Forelimb muscle (tissue), 1 donor: Measurements from ENCODE around the gene SPTAN1. TPM values are rescaled to one million over a fixed set of nuclear protein-coding genes. Genes with fewer than 3 reads are reported as not detected.
"Not testable (repeated sequence)": the region's sequence is repeated elsewhere in the genome, so short reads cannot be mapped to it uniquely, and the experiment has no call there.

Experiments
- DNase-seq: peaks from one replicate; pipeline ENCODE4 v3.0.0-alpha.2; 2013; ENCODE audit warnings: low read depth
- polyA plus RNA-seq: library from polyadenylated mRNA; unstranded; fragments of 120-200 nt; gene quantifications from one replicate; pipeline ENCODE4 v1.2.1, GENCODE V29; 2013; ENCODE audit not compliant: insufficient read length

Gene SPTAN1
- 247 TPM for polyA plus RNA-seq

GRCh38 chr9:128552153-128552743 is at the start of gene SPTAN1:
Gene SPTAN1 (plus strand): TSS chr9:128552587. CDS start chr9:128566741, 14,154 bp downstream.
- DNase-seq = peak; percentile 74

- DNase-seq = not testable (repeated sequence)
Measured at GRCh38 chr9:128503415-128503825, 49.0 kb upstream of the SPTAN1 start.

- no peak for DNase-seq
Measured at GRCh38 chr9:128503870-128504269, 48.5 kb upstream of the SPTAN1 start.

- peak; percentile 75 for DNase-seq
Measured at GRCh38 chr9:128504485-128505413, 47.6 kb upstream of the SPTAN1 start, which contains the start of gene GLE1. Gene GLE1 (plus strand): TSS chr9:128504719. CDS start chr9:128504806, 87 bp downstream.

GRCh38 chr9:128505414-128505765 is 47.0 kb upstream of the SPTAN1 start:
- no peak for DNase-seq

GRCh38 chr9:128505906-128506305 is 46.5 kb upstream of the SPTAN1 start:
- DNase-seq = not testable (repeated sequence)

GRCh38 chr9:128512820-128513219 is 39.6 kb upstream of the SPTAN1 start:
- no peak for DNase-seq

- DNase-seq = no peak
Measured at GRCh38 chr9:128521956-128522355, 30.4 kb upstream of the SPTAN1 start.

GRCh38 chr9:128523199-128523925 is 29.0 kb upstream of the SPTAN1 start:
- no peak for DNase-seq

- no peak for DNase-seq
Measured at GRCh38 chr9:128526720-128527119, 25.7 kb upstream of the SPTAN1 start.

GRCh38 chr9:128528445-128529160 is 23.8 kb upstream of the SPTAN1 start:
- DNase-seq = no peak

- DNase-seq = no peak
Measured at GRCh38 chr9:128529191-128529590, 23.2 kb upstream of the SPTAN1 start.

- no peak for DNase-seq
Measured at GRCh38 chr9:128532581-128532980, 19.8 kb upstream of the SPTAN1 start.

GRCh38 chr9:128540634-128541360 is 11.6 kb upstream of the SPTAN1 start:
- DNase-seq = no peak

GRCh38 chr9:128546504-128546903 is 5.9 kb upstream of the SPTAN1 start:
- DNase-seq = no peak

GRCh38 chr9:128548876-128549275 is 3.5 kb upstream of the SPTAN1 start:
- no peak for DNase-seq

GRCh38 chr9:128550226-128550625 is 2.2 kb upstream of the SPTAN1 start:
- DNase-seq = no peak

GRCh38 chr9:128550770-128551656 is 1.4 kb upstream of the SPTAN1 start:
- peak; percentile 25 for DNase-seq

- no peak for DNase-seq
Measured at GRCh38 chr9:128551657-128552152, 682 bp upstream of the SPTAN1 start.
